HG03064 (cell line): ENCODE data around the gene ADGRE1.

Experiments used
- ATAC-seq: cut with Tn5 transposase; IDR thresholded peaks from one replicate; pipeline ENCODE4 v1.9.1; 2021; ENCODE audit warnings: low read depth; ENCODE audit not compliant: unreplicated experiment

ADGRE1 gene

DNA sequence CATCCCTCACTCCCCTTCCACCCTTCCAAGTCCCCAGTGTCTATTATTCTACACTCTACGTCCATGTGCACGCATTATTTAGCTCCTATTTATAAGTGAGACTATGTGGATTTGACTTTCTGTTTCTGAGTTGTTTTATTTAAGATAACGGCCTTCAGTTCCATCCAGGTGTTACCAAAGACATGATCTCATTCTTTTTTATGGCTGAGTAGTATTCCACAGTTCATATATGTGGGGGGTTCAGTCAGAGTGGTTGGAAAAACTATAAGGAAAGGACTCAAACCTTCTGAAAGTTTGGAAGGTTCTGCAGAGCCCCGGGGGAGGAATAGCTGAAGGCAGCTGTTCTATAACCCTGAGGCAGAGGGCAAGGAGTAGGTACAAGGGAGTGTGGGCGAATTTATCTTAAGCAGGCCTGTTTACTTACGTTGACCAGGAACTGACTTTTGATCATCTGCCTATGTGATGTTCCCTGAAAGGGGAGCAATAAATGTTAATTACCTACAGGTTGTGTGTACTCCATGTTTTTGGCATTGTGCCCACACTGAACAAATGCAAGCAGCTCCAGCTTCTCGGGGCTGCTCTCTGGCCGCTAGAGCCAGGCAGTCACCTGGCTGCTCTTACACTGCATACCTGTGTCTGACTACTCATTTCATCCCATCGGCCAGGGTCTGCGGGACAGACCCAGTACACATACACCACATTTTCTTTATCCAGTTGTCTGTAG is 13.5 kb upstream of the ADGRE1 start:
- no peak for ATAC-seq

DNA sequence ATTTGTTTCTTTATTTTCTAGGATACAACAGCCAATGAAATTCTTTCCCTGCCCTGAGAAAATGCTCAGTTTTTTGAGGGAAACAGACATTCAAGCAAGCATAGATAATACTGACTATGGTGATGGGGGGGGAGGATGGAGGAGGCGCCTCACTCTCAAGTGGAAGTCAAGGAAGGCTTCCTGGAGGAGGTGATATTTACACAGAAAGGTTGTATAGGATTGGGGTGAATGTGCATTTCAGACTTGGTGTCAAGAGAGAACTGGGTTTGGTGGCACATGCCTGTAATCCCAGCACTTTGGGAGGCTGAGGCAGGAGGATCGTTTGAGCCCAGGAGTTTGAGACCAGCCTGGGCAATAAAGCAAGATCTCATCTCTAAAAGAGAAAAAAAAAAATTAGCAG is 12.2 kb upstream of the ADGRE1 start:
- no peak for ATAC-seq

DNA sequence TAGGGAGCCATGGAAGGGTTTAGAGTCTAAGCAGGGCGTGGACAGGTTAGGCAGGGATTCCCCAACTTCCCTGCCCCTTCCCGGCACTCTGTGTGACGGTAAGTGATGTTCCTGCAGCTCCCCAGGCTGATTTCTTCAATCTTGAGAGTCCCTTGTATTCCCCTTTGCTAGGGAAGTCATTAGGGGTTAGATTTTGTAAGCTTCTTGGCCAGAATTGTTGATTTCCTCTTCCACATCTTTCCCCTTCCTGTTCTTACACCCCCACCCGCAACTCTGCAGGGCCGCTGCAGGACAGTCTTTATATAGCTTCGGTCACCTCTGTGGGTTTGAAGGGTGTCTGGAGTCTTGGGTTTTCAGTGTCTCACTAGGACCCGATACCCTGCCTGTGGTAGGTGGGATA is 10.6 kb upstream of the ADGRE1 start:
- no peak for ATAC-seq

DNA sequence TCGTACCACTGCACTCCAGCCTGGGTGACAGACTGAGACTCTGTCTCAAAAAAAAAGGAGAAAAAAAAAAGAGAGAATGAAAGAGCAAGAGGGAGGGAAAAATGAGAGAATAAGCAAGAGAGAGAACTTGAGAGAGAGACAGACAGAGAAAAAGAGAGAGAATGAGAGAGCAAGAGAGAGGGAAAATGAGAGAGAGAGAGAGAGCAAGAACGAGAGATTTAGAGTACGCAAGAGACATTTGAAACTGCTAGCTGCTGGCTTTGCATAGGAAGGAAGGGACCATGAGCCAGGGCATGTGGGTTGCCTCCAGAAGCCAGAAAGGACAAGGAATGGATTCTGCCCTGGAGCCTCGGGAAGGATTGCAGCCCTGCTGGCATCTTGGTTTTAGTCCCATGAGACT is 9.6 kb upstream of the ADGRE1 start:
- ATAC-seq, result no peak

DNA sequence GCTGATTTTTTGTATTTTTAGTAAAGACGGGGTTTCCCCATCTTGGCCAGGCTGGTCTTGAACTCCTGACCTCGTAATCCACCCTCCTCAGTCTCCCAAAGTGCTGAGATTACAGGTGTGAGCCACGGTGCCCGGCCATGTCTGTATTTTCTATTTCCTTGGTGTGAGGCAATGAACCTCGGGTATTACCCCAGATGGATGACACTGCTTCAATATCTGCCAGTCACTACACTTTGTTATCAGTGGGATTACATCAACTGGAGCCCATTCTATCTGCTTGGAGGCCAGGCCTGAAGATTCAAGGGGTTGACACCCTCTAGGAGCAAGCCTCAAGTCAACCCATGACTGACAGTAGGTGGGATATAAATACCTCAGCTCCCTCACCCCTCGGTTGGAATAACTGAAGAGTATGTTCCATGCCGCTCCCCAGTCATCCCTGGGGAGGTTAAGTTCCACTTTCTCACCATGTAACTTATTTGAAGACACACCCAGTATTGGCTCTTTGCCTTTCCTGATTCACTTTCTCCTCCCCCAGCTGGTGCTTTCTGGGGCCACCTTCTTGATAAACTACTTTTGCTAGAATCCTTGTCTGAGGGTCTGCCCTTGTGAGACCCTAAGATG is 992 bp upstream of the ADGRE1 start:
- ATAC-seq, result no peak

DNA sequence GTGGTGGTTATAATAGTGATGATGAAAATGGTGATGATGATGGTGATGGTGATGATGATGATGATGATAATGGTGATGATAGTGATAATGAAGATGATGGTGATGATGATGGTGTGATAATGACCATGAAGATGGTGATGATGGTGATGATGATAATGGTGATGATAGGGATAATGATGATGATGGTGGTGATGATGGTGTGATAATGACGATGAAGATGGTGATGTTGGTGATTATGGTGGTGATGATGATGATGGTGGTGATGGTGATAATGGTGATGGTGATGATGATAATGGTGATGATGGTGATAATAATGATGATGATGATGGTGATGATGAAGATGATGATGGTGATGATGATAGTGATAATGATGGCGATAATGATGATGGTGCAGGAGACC is 1.6 kb downstream of the ADGRE1 start:
- ATAC-seq, result no peak

DNA sequence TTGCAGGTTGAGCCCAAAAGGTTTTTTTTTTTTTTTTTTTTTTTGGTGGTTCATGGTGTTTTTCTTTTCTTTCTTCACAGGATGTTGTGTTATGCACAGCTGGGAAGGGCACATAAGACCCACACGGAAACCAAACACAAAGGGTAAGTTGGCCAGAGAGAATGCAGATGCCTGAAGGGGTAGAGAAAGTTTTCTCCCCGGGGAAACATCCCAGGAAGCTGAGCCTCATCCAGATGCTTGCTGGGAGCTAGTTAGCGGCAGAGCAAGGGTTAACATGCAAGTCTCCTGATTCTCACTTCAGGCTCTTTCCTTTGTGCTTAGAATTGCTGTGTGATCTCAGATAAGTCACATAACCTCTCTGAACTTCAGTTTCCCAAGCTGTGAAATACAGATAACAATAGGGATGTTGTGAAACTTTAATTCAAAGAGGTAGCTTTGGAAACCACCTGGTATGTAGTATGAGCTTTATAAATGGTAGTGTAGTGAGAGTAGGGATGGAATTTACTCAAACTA is 3.1 kb downstream of the ADGRE1 start:
- no peak for ATAC-seq

DNA sequence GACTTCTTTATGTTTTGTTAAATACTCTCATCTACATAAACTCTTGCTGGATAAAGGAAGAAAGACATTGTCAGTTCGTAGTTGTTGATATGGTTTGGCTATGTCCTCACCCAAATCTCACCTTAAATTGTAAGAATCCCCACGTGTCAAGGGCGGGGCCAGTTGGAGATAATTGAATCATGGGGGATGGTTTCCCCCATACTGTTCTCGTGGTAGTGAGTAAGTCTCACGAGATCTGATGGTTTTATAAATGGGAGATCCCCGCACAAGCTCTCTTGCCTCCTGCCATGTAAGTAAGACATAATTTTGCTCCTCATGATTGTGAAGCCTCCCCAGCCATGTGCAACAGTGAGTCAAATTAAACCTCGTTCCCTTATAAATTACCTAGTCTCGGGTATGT is 3.6 kb downstream of the ADGRE1 start:
- no peak for ATAC-seq

DNA sequence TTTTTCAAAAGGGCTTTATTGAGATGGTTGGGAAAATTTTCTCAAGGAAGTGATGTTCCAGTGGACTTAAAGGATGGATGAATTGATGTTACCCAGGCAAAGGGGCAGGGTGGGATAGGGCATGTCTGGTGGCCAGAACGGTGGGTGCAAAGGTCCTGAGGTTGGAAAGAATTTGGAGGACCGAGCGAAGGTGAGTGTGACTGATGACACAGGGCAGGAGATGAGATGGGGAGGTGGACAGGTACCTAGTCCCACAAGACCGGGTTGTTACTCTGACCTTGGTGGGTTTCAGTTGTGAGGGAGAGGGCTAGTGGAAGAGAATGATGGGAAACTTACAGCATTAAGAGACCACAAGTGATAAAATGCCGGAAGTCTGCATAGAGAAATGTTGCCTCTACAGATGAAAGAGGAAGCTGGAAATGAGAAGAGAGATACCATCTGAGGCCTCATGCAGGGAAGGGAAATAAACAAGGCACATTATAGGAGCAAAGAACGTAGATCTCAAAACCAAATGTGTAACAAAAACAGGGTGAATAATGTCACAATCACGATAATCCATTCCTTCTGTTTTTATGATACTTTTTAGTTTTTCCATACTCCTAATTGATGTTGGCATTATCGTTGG is 4.5 kb downstream of the ADGRE1 start:
- ATAC-seq, result no peak

DNA sequence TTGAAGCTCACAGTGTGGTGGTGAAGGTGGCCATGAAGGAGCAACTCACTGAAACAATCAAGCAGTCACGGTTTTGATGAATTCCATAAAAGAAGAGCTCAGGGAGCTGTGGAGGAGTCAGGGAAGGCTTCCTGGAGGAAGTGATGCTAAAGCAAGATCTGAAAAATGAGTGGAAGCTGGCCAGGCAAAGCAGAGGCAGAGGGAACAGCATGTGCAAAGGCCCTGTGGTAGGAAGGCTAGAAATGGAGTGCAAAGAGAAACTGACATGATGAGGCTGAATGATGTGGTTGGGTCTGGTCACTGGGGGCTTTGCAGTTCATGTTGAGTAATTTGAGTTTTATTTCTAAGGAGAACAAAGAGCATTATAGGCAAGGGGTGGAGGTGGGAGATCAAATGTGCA is 6.9 kb downstream of the ADGRE1 start:
- no peak for ATAC-seq

DNA sequence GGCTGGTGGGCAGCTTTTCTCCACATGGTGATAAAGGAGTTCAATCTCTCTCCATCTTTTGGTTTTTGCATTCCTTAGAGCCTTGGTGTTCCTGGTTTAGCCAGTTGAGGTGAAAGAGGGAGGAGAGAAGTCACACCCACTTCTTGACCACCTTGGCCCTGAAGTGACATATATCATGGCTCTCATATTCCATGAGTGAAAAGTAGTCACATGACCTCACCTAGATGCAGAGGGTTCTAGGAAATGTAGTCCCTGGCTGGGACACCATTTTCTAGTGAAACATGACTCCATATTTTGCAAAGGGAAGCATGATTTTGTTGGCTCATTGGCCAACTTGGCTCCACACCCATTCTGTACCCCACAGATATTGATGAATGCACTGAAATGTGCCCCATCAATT is 16.1 kb downstream of the ADGRE1 start:
- ATAC-seq, result no peak

DNA sequence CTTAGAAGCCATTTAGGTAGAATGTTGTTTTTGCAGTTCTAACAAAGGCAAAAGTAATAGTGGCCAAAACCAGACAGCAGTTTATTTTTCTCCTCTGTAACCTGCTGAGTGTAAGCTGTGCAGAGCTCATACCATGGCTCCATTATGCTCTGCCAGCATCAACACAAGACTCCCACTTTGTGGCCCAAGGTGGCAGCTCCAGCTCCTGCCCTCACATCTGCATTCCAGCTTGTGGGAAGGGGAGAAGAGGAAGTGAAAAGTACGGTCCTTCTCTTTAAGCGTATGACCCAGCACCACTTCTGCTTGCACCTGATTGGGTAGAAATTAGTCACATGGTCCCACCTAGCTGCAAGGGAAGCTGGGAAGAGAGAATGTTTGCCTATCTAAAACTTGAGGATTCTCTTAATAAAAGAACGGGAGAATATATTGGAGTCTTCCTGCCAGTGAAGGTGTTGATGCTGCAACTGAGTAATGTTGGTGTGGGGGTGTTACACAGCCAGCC is 19.2 kb downstream of the ADGRE1 start:
- no peak for ATAC-seq

DNA sequence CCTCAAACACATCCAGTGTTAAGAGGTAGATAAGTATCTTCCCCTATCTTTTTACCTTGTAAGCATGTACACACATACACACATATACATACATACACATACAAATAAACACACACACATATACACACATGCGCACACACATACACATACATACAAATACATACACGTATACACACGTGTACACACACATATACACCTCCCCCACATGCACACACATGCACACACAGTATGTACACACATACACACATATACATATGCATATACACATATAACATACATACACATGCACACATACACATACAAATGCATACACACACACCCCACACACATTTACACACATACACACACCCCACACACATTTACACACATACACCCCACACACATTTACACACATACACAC is 24.1 kb downstream of the ADGRE1 start:
- ATAC-seq, result no peak

DNA sequence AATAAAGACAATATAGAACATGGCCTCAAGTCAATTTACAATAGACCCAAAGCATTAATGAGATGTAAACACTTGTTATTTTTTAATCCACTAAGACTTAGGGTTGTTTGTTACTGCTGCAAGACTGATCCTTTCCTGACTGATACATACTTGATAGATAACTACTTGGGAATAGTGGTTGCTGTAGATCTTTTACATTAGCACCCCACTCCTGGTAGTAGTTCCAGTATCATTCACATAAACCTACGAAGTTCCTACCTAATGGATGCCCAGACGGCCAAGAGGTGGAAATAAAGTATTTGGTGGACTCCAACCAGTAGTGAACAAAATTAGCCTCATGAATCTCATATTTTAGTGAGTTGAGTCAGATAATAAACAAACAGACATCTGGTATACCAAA is 26.9 kb downstream of the ADGRE1 start:
- ATAC-seq, result no peak

DNA sequence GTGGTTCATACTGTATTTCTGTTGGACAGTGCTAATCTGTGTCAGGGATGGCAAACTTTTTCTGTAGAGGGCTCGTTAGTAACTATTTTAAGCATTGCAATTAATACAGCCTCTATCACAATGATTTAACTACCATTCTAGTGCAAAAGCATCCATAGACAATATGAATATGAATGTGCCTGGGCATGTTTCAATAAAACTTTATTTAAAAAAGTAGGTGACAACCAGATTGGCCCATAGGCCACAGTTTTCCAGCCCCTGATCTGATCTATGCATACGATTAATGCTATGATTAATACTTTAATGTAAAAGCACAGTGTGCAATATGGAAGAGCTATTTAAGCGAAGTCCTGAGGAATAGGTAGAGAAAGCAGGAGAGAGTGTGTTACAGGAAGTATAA is 29.6 kb downstream of the ADGRE1 start:
- ATAC-seq, result no peak

DNA sequence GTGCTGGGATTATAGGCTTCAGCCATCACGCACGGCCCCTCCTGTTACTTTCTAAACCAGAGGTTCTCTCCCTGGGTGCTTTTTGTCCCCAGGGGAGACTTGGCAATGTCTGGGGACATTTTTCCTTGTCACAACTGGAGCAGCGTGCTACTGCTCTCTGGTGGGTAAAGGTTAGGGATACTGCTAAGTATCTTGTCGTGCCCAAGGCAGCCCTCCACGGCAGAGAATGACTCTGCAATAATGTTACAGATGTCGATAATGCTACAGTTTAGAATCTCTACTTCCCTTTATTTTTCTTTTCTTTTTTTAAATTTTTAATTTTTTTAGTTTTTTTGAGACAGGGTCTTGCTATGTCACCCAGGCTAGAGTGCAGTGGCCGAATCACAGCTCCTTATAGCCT is 38.0 kb downstream of the ADGRE1 start:
- ATAC-seq, result no peak

DNA sequence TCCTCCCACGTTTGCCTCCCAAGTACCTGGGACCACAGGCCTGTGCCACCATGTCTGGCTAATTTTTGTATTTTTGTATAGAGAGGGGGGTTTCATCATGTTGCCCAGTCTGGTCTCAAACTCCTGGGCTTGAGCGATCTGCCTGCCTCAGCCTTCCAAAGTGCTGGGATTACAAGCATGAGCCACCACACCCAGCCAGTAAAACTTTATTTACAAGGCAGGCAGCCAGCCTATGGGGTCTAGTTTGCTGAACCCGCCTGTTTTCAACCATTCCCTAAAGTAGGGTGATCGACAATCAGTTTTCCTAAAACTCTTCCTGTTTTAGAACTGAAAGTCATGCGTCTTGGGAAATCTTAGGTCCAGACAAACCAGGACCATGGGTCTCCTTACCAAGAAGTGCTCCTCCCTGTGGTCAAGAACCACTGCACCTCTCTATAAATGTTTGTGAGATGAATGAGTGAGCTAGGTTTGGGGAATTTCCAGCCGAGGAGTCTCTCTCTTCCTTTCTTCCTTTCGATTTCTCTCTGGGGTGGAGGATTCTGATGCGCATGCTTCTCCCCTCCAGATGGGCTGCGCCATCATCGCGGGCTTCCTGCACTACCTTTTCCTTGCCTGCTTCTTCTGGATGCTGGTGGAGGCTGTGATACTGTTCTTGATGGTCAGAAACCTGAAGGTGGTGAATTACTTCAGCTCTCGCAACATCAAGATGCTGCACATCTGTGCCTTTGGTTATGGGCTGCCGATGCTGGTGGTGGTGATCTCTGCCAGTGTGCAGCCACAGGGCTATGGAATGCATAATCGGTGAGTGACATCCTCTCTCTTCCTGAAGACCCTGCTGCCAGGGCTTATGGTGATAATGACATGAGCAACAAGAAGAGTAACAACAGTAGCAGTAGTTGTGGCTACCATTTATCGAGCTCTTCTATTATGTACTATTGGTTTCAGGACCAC is 38.7 kb downstream of the ADGRE1 start:
- no peak for ATAC-seq

DNA sequence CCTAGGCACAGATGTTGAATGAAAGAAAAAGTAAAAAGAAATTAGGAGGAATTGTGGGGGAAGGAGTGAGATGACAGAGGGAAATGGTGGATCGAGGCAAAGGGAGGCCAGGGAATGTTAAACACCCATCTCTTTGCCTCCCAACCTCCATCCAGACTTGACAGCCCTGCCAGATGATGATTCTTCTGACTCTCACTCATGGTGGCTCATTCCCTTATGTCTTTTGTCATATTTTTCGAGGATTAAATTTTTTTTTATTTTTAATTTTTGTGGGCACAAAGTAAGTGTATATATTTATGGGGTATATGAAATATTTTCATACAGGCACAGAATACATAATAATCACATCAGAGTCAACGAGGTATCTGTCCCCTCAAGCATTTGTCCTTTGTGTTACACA is 42.8 kb downstream of the ADGRE1 start:
- ATAC-seq, result no peak

DNA sequence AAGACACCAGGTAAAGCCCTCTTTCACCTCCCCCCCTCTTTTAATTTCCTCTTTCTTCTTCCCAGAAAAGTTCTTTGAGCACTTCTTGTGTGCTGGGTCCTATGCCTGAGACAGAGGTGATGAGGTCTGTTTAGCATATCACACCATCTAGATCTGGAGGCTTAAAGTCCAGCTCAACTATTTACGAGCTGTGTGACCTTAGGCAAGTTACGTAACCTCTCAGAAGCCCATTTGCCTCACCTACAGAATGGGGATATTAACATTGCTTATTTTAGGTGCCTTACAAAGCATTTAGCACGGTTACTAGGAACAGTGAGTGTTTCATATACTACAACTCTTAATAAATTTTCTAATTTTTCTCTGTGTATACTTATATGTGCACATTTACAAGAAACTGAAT is 47.7 kb downstream of the ADGRE1 start:
- no peak for ATAC-seq

DNA sequence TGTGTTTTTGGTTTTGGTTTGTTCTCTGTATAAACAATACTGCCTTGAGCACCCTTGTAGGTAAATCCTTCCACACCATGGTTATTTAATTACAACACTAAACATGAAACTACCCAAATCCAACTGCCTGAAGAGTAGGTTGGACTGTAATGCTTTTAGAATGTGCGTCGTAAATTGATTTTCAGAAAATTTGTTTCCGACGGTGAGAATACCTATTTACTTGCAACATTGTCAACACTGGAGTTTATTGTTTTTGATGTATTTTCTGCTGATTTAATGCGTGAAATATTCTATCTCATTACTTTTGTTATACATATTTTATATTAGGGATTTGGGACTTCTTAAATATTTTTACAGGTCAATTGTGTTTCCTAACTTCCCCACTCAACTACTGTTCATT is 48.2 kb downstream of the ADGRE1 start:
- no peak for ATAC-seq

DNA sequence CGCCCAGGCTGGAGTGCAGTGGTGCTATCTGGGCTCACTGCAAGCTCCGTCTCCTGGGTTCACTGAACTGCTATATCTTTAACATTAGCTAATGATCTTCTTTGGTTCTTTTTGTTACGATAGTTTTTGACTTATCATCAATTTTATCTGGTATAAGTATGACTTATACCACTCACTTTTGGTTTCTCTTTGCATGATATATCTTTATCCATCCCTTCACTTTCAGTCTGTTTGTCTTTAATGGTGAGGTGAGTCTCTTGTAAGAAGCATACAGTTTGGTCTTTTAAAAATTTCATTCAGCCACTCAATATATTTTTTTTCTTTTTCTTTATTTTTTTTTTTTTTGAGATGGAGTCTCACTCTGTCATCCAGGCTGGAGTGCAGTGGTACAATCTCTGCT is 58.4 kb downstream of the ADGRE1 start:
- ATAC-seq, result no peak
